Left lung (tissue), 10 donors: ENCODE data around the gene CSNK2A1. TPM values are rescaled to one million over a fixed set of nuclear protein-coding genes. Genes with fewer than 3 reads are reported as not detected.
"Not testable (repeated sequence)": the region's sequence is repeated elsewhere in the genome, so short reads cannot be mapped to it uniquely, and the experiment has no call there.

Experiments used
- ATAC-seq: fragments of 200-7000 bp; cut with Tn5 transposase; one replicate; pipeline ENCODE4 v1.9.1; 2020; ENCODE audit warnings: moderate library complexity
- DNase-seq, 4 donors: peaks; one replicate each; pipeline ENCODE4 v3.0.0-alpha.2; 2013 to 2020
- H3K27ac ChIP-seq, 2 donors: fragments of 200-600 bp; sonication (generic) in 1 of 2; one replicate each; pipeline versions ENCODE4 v1.5.0 to v1.8.0; 2020 to 2021
- H3K27me3 ChIP-seq, 2 donors: fragments of 200-600 bp; sonication (generic) in 1 of 2; one replicate each; pipeline versions ENCODE4 v1.5.0 to v1.8.0; 2020 to 2021
- H3K36me3 ChIP-seq, 2 donors: fragments of 200-600 bp; sonication (generic) in 1 of 2; one replicate each; pipeline versions ENCODE4 v1.5.0 to v1.8.0; 2020 to 2021
- H3K4me1 ChIP-seq, 2 donors: fragments of 200-600 bp; one replicate each; pipeline ENCODE4 v1.8.0; 2021
- H3K4me3 ChIP-seq, 2 donors: fragments of 200-600 bp; sonication (generic) in 1 of 2; one replicate each; pipeline versions ENCODE4 v1.5.0 to v1.8.0; 2020 to 2021; ENCODE audit warnings: mild to moderate bottlenecking in 1 of 2
- H3K9me3 ChIP-seq, 2 donors: fragments of 200-600 bp; sonication (generic) in 1 of 2; one replicate each; pipeline versions ENCODE4 v1.5.0 to v1.8.0; 2020 to 2021
- CTCF ChIP-seq, 2 donors: fragments of 200-600 bp; sonication (generic) in 1 of 2; IDR thresholded peaks; one replicate each; pipeline versions ENCODE4 v1.5.0 to v1.8.0; 2021; ENCODE audit warnings: antibody characterized with exemption in 2 of 2
- intact Hi-C, 2 donors: fragments of 100-400 bp; cut with DNase I; formaldehyde crosslinking; loops; one replicate each; pipeline versions ENCODE4 v1.11.2 to v1.14.2; 2022
- polyA plus RNA-seq, 6 donors: library from polyadenylated mRNA; unstranded; fragments of 120-200 nt; gene quantifications; one replicate each; pipeline ENCODE4 v1.2.1, GENCODE V29; 2013; ENCODE audit not compliant: insufficient read length in 6 of 6
- total RNA-seq, 2 donors: library from RNA; stranded (reverse); fragmentation: NEBNext Ultra II Directional; extraction: Animal tissue kit (Norgen Biotek cat#: 25700); gene quantifications; one replicate each; pipeline ENCODE4 v1.2.1, GENCODE V29; 2021
- donor health status: DM: no; HTN: yes; CAD: no.
- donor health status: DM: no; HTN: no; CAD: no.

Gene CSNK2A1
- total and polyA plus RNA-seq, 8 donors: 78.5 to 157 (median 133) TPM

DNA sequence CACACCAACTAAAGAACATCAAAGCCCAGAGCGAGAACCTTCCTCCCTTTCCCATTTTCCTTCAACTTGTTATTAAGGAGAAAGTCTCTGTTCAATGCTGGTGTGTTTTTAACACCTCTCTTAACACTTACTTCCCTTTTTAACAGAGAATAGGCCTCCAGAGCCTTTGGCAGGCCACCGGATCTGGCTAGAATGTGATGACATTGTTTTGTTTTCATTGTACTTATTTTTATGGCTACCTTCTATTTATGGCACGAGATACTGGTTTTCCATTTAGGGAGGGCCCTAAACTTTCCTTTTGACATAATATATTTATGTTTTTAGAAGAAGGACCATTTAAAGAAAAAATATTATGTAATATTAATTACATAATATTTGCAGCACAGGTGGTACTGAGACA is 44.9 kb upstream of the CSNK2A1 start:
- intact Hi-C loops: no loop called here
- no peak for TF ChIP-seq CTCF (IDR thresholded peaks at IDR 0.05)
- Histone ChIP-seq H3K4me3 (no peak overlapping the region), H3K4me1 (no peaks in the 10 kb centered on the region), H3K36me3 (no peaks in the 10 kb centered on the region), H3K27ac (no peak overlapping the region), H3K9me3 (no peaks in the 10 kb centered on the region), H3K27me3 (peaks cover 0 to 18% of the 10 kb centered on the region in 2 donors)
- ATAC-seq: no peak
- DNase-seq: no peak

DNA sequence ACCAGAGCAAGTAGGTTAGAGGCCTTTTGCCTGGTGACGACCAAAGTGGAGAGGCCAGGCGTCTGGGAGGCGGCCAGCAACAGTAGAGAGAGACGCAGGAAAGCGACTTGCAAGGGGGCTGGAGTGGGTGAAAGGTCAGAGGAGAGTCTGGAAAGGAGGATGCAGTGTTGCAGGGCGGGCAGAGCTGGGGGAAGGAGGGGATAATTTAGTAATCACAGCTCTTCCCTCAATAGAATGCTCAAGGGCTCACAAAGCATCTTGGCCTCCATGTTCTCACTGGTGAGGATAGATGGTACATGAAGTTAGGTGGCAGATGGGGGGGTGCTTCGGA is 41.3 kb upstream of the CSNK2A1 start:
- H3K27ac ChIP-seq: no peak overlapping the region
- no peak for ATAC-seq
- H3K4me1 ChIP-seq: no peaks in the 10 kb centered on the region
- H3K4me3 ChIP-seq: no peak overlapping the region
- no peaks in the 10 kb centered on the region for H3K36me3 ChIP-seq
- DNase-seq: no peak
- no peaks in the 10 kb centered on the region for H3K9me3 ChIP-seq
- no peak for TF ChIP-seq CTCF (IDR thresholded peaks at IDR 0.05)
- H3K27me3 ChIP-seq: peaks cover 0 to 31% of the 10 kb centered on the region in 2 donors
- intact Hi-C loops: no loop called here

- DNase-seq (no peak), ATAC-seq (no peak)
- no peaks in the 10 kb centered on the region for H3K36me3 ChIP-seq
- intact Hi-C loops: no loop called here
- H3K27ac ChIP-seq: no peak overlapping the region
- peaks cover 0 to 32% of the 10 kb centered on the region in 2 donors for H3K27me3 ChIP-seq
- no peak overlapping the region for H3K4me3 ChIP-seq
- no peaks in the 10 kb centered on the region for H3K4me1 ChIP-seq
- TF ChIP-seq CTCF (IDR thresholded peaks at IDR 0.05): no peak
- H3K9me3 ChIP-seq: no peaks in the 10 kb centered on the region
Measured at GRCh38 chr20:584161-584970, 40.8 kb upstream of the CSNK2A1 start.

DNA sequence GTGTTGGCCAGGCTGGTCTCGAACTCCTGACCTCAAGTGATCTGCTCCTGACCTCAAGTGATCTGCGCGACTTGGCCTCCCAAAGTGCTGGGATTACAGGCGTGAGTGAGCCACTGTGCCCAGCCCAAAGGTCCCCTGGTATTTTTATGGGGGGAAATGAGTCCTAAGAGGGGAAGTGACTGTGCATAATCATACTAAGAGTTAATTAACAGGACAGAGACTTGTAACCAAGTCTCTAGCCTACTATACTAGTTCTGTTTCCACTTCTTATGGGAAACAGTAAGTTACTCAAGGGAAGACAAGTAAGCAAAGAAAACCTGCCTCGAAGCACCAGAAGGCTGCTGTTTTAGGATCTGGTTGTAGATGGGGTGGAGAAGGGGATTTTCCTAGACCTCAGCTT is 38.6 kb upstream of the CSNK2A1 start:
- Histone ChIP-seq H3K36me3 (no peaks in the 10 kb centered on the region), H3K9me3 (no peaks in the 10 kb centered on the region), H3K27me3 (peaks cover 0 to 32% of the 10 kb centered on the region in 2 donors), H3K4me3 (no peak overlapping the region), H3K27ac (no peak overlapping the region), H3K4me1 (no peaks in the 10 kb centered on the region)
- DNase-seq: no peak
- TF ChIP-seq CTCF (IDR thresholded peaks at IDR 0.05): no peak
- intact Hi-C loops: no loop called here
- ATAC-seq: no peak

GRCh38 chr20:578940-579690 is 35.5 kb upstream of the CSNK2A1 start:
- peaks cover 0 to 24% of the 10 kb centered on the region in 2 donors for H3K27me3 ChIP-seq
- H3K27ac ChIP-seq, DNase-seq, H3K4me3 ChIP-seq, H3K36me3 ChIP-seq, ATAC-seq, H3K9me3 ChIP-seq, H3K4me1 ChIP-seq, intact Hi-C loops: not testable (repeated sequence)
